ENCODE data around the gene ERI3.

DNA sequence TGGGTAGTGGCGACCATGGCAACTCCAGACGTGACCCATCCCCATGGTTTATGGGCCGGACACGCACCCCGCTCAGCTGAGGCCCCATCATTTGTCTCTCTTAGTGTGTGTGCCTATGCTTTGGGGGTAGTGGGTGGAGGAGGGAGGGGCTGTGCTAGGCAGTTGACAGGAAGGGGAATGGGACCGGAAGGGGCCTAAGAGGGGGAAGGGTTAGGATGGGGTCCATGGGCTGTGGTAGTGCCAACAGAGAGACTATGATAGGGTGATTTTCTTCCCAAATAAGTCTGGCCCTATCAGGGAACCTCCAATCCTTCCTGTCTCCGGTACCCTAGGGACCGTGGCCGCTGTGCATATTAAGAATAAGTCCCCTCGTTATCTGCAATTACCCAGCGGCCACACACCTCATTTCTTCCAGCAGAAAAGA lies 131.9 kb downstream of the ERI3 start:
- TF ChIP-seq GATA3 (IDR thresholded peaks at IDR 0.05; ENCODE audit: low read depth, low read length): no peak
- TF ChIP-seq GATA2 (IDR thresholded peaks at IDR 0.05; ENCODE audit: low read depth, low read length): no peak

Data from SH-SY5Y (cell line).